Stimulated activated CD4-positive, alpha-beta T cell treated with anti-CD3 and anti-CD28 coated beads, Interleukin-1b, Interleukin-23, amount 100 ng/mL, for 24 hours (primary cell): Measurements from ENCODE around the gene TUBA8.
"Not testable (repeated sequence)": the region's sequence is repeated elsewhere in the genome, so short reads cannot be mapped to it uniquely, and the experiment has no call there.

ENCODE experiments used
- DNase-seq, 4 experiments: peaks; one replicate each; pipeline ENCODE4 v3.0.0-alpha.2; 2020; ENCODE audit warnings: low read depth in 4 of 4, low spot score in 1 of 4

The TUBA8 gene

GRCh38 chr22:18104566-18104965 lies 6.0 kb upstream of the TUBA8 start:
- DNase-seq = no peak

- DNase-seq = not testable (repeated sequence)
Observed at GRCh38 chr22:18105981-18106380, 4.6 kb upstream of the TUBA8 start.

- not testable (repeated sequence) for DNase-seq
Observed at GRCh38 chr22:18106550-18107341, 3.9 kb upstream of the TUBA8 start.

GRCh38 chr22:18108187-18108586 lies 2.4 kb upstream of the TUBA8 start:
- no peak for DNase-seq

GRCh38 chr22:18109410-18110193 lies 1.0 kb upstream of the TUBA8 start:
- no peak for DNase-seq

GRCh38 chr22:18110954-18111758 lies 547 bp downstream of the TUBA8 start:
- no peak for DNase-seq

GRCh38 chr22:18111759-18112330 lies 1.2 kb downstream of the TUBA8 start:
- no peak for DNase-seq

- DNase-seq = no peak
Observed at GRCh38 chr22:18112440-18112839, 1.8 kb downstream of the TUBA8 start.

- DNase-seq = no peak
Observed at GRCh38 chr22:18113680-18114394, 3.2 kb downstream of the TUBA8 start.

GRCh38 chr22:18114495-18114894 lies 3.9 kb downstream of the TUBA8 start:
- no peak for DNase-seq

GRCh38 chr22:18114976-18115652 lies 4.5 kb downstream of the TUBA8 start:
- no peak for DNase-seq

GRCh38 chr22:18115906-18116371 lies 5.3 kb downstream of the TUBA8 start:
- DNase-seq = no peak

GRCh38 chr22:18116634-18117033 lies 6.0 kb downstream of the TUBA8 start:
- no peak for DNase-seq

GRCh38 chr22:18118345-18118915 lies 7.8 kb downstream of the TUBA8 start:
- no peak for DNase-seq

GRCh38 chr22:18119409-18120110 lies 9.0 kb downstream of the TUBA8 start:
- no peak for DNase-seq

- DNase-seq = no peak
Observed at GRCh38 chr22:18120857-18121256, 10.2 kb downstream of the TUBA8 start.

GRCh38 chr22:18121506-18121905 lies 10.9 kb downstream of the TUBA8 start:
- no peak for DNase-seq

GRCh38 chr22:18121954-18122554 lies 11.4 kb downstream of the TUBA8 start:
- DNase-seq = no peak
